Gastrocnemius medialis (tissue), 4 donors: ENCODE measurements around the gene MYO1D. TPM values are rescaled to one million over a fixed set of nuclear protein-coding genes. Genes with fewer than 3 reads are reported as not detected.
A peak's percentile ranks its signal among the peaks of the same experiment; 100 is the strongest.
"Not testable (repeated sequence)": the region's sequence is repeated elsewhere in the genome, so short reads cannot be mapped to it uniquely, and the experiment has no call there.

Experiments used
- ATAC-seq, 2 donors: fragments of 150-250 bp; one replicate each; pipeline ENCODE4 v1.9.1; 2016
- DNase-seq, 2 donors: peaks; one replicate each; pipeline ENCODE4 v3.0.0-alpha.2; 2019
- H3K27ac ChIP-seq, 4 donors: fragments of 200-600 bp; sonication (generic); 1 replicate in 1 of 4; 2 replicates in 3 of 4; pipeline ENCODE4 v1.5.1; 2016 to 2018; ENCODE audit warnings: mild to moderate bottlenecking in 2 of 4, moderate library complexity in 1 of 4
- H3K27me3 ChIP-seq, 3 donors: fragments of 200-600 bp; sonication (generic) in 2 of 3; 1 replicate in 1 of 3; 2 replicates in 2 of 3; pipeline versions ENCODE4 v1.5.1 to v1.6.0; 2016 to 2019; ENCODE audit warnings: mild to moderate bottlenecking in 1 of 3, moderate library complexity in 1 of 3
- H3K36me3 ChIP-seq, 2 donors: fragments of 200-600 bp; sonication (generic) in 1 of 2; one replicate each; pipeline ENCODE4 v1.5.1; 2017 to 2018
- H3K4me1 ChIP-seq, 2 donors: fragments of 200-600 bp; sonication (generic) in 1 of 2; one replicate each; pipeline ENCODE4 v1.5.1; 2016 to 2017; ENCODE audit warnings: mild to moderate bottlenecking in 2 of 2
- H3K4me3 ChIP-seq, 4 donors: fragments of 200-600 bp; sonication (generic) in 3 of 4; 1 replicate in 1 of 4; 2 replicates in 3 of 4; pipeline ENCODE4 v1.5.1; 2016 to 2019; ENCODE audit warnings: mild to moderate bottlenecking in 2 of 4
- H3K9me3 ChIP-seq, 3 donors: fragments of 200-600 bp; sonication (generic) in 2 of 3; 1 replicate in 1 of 3; 2 replicates in 2 of 3; pipeline ENCODE4 v1.5.1; 2016 to 2019
- POLR2A ChIP-seq, 2 donors: fragments of 450-650 bp; IDR thresholded peaks; one replicate each; pipeline ENCODE4 v1.6.1; 2017; ENCODE audit warnings: antibody characterized with exemption in 2 of 2, mild to moderate bottlenecking in 2 of 2, moderate library complexity in 2 of 2
- in situ Hi-C, 4 donors: fragments of 200-750 bp; cut with MboI; loops; one replicate each; pipeline versions ENCODE4 v1.15.0 to v1.8.0; 2017; ENCODE audit warnings: low sequenced_read_pairs in 4 of 4
- intact Hi-C: fragments of 100-400 bp; cut with DNase I; formaldehyde crosslinking; loops from one replicate; pipeline ENCODE4 v1.15.1; 2023; ENCODE audit warnings: low total_unique reads
- total RNA-seq, 4 donors: library from RNA; depleted of rRNA; stranded (reverse); fragments of >200 nt; gene quantifications; one replicate each; pipeline versions ENCODE4 v1.1.0 to v1.2.3, GENCODE V29; 2016
- TF ChIP-seq, protein P1 (sequence below), 5 experiments: fragments of 450-650 bp in 3 of 5; fragments of 200-600 bp in 2 of 5; sonication (generic) in 2 of 5; IDR thresholded peaks in 4 of 5; conservative IDR thresholded peaks in 1 of 5; 1 replicate in 4 of 5; 2 replicates in 1 of 5; pipeline ENCODE4 v1.5.1; 2016 to 2019; ENCODE audit warnings: antibody characterized with exemption in 5 of 5, mild to moderate bottlenecking in 3 of 5, moderate library complexity in 3 of 5

MYO1D gene
- total RNA-seq = 10 to 100 TPM in 1 of 4 donors, 1 to 10 TPM in 3; 5.8 to 20.1 (median 7.8) TPM

DNA sequence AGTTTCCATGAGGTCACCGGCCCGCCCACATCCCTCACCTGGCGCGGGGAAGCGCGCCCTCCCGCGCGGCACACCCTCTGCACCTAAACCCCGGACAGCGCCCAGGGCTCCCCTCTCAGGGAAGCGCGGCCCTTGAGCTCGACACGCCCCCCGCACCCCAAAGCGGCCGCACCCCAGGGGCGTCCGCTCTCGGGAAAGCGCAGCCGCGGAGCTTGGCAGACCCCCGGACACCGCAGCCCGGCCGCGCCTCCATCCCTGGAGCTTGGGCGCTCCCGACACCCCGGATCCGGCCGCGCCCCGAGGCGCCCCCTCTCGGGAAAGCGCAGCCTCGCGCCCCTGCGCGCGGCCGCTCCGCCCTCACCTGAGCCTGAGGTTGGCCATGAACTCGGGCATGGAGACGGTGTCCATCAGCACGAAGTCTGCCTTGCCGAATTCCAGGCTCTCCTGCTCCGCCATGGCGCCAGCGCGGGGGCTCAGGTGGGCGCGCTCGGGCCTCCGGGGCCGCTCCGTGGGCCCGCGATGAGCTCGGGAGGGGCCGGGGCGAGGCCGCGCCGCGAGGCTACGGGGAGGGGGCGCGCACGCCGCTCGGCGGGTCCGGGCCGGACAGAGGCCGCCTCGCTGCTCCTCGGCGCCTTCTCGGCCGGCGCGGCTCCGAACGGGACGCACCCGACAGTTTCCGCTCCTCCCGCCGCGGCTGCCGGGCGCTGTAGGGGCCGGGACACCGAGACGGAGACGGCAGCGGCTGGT, at the start of gene MYO1D:
TSS of gene MYO1D (minus strand) at position 708 of the 747 bp plus-strand sequence. CDS start at position 456, 252 bp downstream.
- in situ Hi-C loops = loop anchor here in 2 of 4 donors (10.0 to 25.0 kb wide), 2 partner anchors 92 to 389 kb away; partner anchors contain the start of gene CDK5R1 (in 1 of the 2)
- Histone ChIP-seq H3K36me3 (no peaks in the 10 kb centered on the region), H3K9me3 (no peaks in the 10 kb centered on the region), H3K4me3 (peak within 1 kb of the TSS; percentile 60 to 86 (median 76)), H3K27ac (peak within 1 kb of the TSS; percentile 47 to 79 (median 72)), H3K27me3 (peaks cover 0 to 2% (median 0%) of the 10 kb centered on the region in 3 donors), H3K4me1 (no peaks in the 10 kb centered on the region)
- peak in 1 of 2 donors; percentile 17 for DNase-seq
- TF ChIP-seq POLR2A (IDR thresholded peaks at IDR 0.05) = peak; percentile 61 to 75
- TF ChIP-seq, protein P1, sequence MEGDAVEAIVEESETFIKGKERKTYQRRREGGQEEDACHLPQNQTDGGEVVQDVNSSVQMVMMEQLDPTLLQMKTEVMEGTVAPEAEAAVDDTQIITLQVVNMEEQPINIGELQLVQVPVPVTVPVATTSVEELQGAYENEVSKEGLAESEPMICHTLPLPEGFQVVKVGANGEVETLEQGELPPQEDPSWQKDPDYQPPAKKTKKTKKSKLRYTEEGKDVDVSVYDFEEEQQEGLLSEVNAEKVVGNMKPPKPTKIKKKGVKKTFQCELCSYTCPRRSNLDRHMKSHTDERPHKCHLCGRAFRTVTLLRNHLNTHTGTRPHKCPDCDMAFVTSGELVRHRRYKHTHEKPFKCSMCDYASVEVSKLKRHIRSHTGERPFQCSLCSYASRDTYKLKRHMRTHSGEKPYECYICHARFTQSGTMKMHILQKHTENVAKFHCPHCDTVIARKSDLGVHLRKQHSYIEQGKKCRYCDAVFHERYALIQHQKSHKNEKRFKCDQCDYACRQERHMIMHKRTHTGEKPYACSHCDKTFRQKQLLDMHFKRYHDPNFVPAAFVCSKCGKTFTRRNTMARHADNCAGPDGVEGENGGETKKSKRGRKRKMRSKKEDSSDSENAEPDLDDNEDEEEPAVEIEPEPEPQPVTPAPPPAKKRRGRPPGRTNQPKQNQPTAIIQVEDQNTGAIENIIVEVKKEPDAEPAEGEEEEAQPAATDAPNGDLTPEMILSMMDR (IDR thresholded peaks at IDR 0.05 in 4 of 5, conservative IDR thresholded peaks at IDR 0.05 in 1 of 5) = peak in 2 of 5 experiments; percentile 21 to 35
- intact Hi-C loops = loop anchor here (1.0 to 5.0 kb wide), 3 partner anchors 49 to 379 kb away; no protein-coding TSS in a partner anchor
- peak; percentile 52 to 63 for ATAC-seq

DNA sequence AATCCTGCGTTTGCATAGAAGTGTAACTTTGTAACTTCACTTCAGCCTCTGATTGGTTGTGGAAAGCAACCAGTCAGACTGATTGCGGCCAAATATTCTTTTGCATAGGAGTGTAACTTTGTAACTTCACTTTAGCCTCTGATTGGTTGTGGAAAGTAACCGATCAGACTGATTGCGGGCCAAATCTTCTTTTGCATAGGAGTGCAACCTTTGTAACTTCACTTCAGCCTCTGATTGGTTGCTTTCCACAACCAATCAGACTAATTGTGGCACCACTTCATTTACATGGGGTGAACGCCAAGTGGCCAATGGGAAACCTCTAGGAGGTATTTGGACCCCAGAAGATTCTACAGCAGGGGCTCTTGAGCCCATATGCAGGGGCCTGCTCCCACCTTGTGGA, 49.3 kb upstream of the MYO1D start:
- Histone ChIP-seq H3K4me1 (peaks cover 0 to 5% of the 10 kb centered on the region in 2 donors), H3K27me3 (peaks cover 21 to 41% (median 25%) of the 10 kb centered on the region in 3 donors), H3K36me3 (no peaks in the 10 kb centered on the region), H3K9me3 (no peaks in the 10 kb centered on the region), H3K4me3 (no peak overlapping the region), H3K27ac (no peak overlapping the region)
- TF ChIP-seq, protein P1 (IDR thresholded peaks at IDR 0.05 in 4 of 5, conservative IDR thresholded peaks at IDR 0.05 in 1 of 5) = no peak
- ATAC-seq (no peak), DNase-seq (no peak)
- in situ Hi-C loops = no loop called here
- intact Hi-C loops = no loop called here

DNA sequence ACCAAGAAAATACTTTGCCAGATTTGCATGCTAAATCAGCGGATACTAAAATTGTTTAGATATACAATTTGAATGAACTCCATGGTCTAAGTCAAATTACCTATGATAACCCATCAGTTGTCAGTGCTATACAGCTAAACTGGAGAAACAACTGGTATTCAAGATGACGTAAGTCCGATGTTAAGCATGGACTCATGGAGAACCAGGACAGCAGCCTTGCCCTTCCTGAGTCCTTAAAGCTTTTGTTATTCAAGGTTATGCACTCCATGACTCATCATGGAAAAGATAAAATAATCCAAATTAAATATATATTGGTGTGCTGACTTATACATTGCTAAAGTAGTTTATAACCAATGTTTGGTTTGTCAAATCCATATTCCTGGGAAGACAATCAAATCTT, 47.0 kb upstream of the MYO1D start:
- intact Hi-C loops, H3K4me3 ChIP-seq, H3K9me3 ChIP-seq, H3K27ac ChIP-seq, in situ Hi-C loops, DNase-seq, ATAC-seq, H3K36me3 ChIP-seq, H3K4me1 ChIP-seq: not testable (repeated sequence)
- H3K27me3 ChIP-seq = peaks cover 16 to 24% (median 23%) of the 10 kb centered on the region in 3 donors

DNA sequence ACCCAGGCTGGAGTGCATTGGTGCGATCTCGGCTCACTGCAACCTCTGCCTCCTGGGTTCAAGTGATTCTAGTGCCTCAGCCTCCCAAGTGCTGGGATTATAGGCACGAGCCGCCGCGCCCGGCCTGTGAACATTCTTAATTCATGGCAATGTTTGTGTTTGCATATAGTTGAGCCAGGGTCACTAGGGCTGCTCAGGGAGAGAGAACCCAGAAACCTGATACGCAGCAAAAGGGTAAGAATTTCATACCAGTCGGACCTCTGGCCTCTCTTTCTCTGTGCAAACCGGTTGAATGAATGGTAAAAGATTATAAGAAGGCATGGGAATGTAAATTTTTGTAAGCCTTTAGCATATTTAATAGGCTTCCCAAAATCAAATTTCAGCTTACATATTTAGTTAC, 44.1 kb upstream of the MYO1D start:
- TF ChIP-seq, protein P1 (IDR thresholded peaks at IDR 0.05 in 4 of 5, conservative IDR thresholded peaks at IDR 0.05 in 1 of 5) = no peak
- TF ChIP-seq POLR2A (IDR thresholded peaks at IDR 0.05) = no peak
- H3K4me1 ChIP-seq = no peaks in the 10 kb centered on the region
- no peak overlapping the region for H3K27ac ChIP-seq
- ATAC-seq (no peak), DNase-seq (no peak)
- no peaks in the 10 kb centered on the region for H3K9me3 ChIP-seq
- intact Hi-C loops = no loop called here
- no peaks in the 10 kb centered on the region for H3K36me3 ChIP-seq
- H3K27me3 ChIP-seq = peaks cover 0 to 3% (median 3%) of the 10 kb centered on the region in 3 donors
- in situ Hi-C loops = no loop called here
- no peak overlapping the region for H3K4me3 ChIP-seq

DNA sequence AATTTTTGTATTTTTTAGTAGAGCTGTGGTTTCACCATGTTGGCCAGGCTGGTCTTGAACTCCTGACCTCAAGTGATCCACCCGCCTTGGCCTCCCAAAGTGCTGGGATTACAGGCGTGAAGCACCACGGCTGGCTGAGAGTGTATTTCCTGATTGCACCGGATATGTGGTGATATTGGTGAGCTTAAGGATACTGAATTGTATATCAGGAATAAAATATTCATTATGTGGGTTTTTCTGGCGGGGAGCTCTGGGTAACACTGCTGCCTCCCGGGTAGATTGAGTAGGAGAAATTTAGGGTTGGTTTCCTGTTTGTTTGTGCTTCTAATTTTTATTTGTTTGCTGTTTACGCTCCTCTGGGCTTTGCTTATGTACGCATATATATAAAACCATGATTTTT, 43.4 kb upstream of the MYO1D start:
- H3K4me3 ChIP-seq = no peak overlapping the region
- intact Hi-C loops = no loop called here
- H3K9me3 ChIP-seq = no peaks in the 10 kb centered on the region
- in situ Hi-C loops = no loop called here
- TF ChIP-seq, protein P1 (IDR thresholded peaks at IDR 0.05 in 4 of 5, conservative IDR thresholded peaks at IDR 0.05 in 1 of 5) = no peak
- TF ChIP-seq POLR2A (IDR thresholded peaks at IDR 0.05) = no peak
- no peak for DNase-seq
- H3K36me3 ChIP-seq = no peaks in the 10 kb centered on the region
- H3K27me3 ChIP-seq = peaks cover 0 to 3% (median 0%) of the 10 kb centered on the region in 3 donors
- no peak overlapping the region for H3K27ac ChIP-seq
- H3K4me1 ChIP-seq = no peaks in the 10 kb centered on the region
- ATAC-seq = no peak

DNA sequence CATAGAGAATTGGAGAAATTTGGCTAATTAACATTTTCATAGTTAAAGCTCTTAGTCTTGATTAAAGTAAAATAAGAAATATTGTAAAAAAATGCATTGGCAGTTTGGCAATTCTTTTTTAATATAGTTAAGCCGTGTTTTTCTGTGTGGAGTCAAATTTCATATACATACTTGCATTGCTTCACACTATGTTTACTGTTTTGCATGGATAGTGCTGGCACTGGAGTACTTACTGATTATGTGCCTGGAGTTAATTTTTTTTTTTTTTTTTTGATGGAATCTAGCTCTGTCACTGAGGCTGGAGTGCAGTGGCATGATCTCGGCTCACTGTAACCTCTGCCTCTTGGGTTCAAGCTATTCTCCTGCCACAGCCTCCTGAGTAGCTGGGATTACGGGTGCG, 43.0 kb upstream of the MYO1D start:
- not testable (repeated sequence) for ATAC-seq, H3K9me3 ChIP-seq, H3K4me1 ChIP-seq, H3K27me3 ChIP-seq, H3K36me3 ChIP-seq, DNase-seq, H3K4me3 ChIP-seq, H3K27ac ChIP-seq
- intact Hi-C loops (loop anchor here (10.0 kb wide), 1 partner anchor 135 kb away; no protein-coding TSS in a partner anchor), in situ Hi-C loops (loop anchor here in 1 of 4 donors (10.0 kb wide), 1 partner anchor 135 kb away; no protein-coding TSS in a partner anchor)
